Choroid plexus epithelial cell (primary cell): ENCODE data around the gene SPOCK1.

Experiments used
- DNase-seq: peaks from one replicate; pipeline ENCODE4 v3.0.0-alpha.2; 2010; ENCODE audit warnings: low read depth
- H3K4me3 ChIP-seq: 2 replicates; pipeline ENCODE4 v1.5.1; 2011; ENCODE audit warnings: low read depth, mild to moderate bottlenecking, control low read depth, low read length, moderate library complexity
- TF ChIP-seq, protein P1 (sequence below): conservative IDR thresholded peaks from 2 replicates; pipeline ENCODE4 v1.5.1; 2011; ENCODE audit warnings: low read depth, mild to moderate bottlenecking, control low read depth, inconsistent platforms, low read length, moderate library complexity

SPOCK1 gene

GRCh38 chr5:137402436-137403187, 96.5 kb downstream of the SPOCK1 start:
- TF ChIP-seq, protein P1, sequence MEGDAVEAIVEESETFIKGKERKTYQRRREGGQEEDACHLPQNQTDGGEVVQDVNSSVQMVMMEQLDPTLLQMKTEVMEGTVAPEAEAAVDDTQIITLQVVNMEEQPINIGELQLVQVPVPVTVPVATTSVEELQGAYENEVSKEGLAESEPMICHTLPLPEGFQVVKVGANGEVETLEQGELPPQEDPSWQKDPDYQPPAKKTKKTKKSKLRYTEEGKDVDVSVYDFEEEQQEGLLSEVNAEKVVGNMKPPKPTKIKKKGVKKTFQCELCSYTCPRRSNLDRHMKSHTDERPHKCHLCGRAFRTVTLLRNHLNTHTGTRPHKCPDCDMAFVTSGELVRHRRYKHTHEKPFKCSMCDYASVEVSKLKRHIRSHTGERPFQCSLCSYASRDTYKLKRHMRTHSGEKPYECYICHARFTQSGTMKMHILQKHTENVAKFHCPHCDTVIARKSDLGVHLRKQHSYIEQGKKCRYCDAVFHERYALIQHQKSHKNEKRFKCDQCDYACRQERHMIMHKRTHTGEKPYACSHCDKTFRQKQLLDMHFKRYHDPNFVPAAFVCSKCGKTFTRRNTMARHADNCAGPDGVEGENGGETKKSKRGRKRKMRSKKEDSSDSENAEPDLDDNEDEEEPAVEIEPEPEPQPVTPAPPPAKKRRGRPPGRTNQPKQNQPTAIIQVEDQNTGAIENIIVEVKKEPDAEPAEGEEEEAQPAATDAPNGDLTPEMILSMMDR: no peak
- H3K4me3 ChIP-seq: no peak overlapping the region
- DNase-seq: no peak

GRCh38 chr5:137401946-137402345, 97.2 kb downstream of the SPOCK1 start:
- no peak for DNase-seq
- no peak overlapping the region for H3K4me3 ChIP-seq
- TF ChIP-seq, protein P1: no peak

DNA sequence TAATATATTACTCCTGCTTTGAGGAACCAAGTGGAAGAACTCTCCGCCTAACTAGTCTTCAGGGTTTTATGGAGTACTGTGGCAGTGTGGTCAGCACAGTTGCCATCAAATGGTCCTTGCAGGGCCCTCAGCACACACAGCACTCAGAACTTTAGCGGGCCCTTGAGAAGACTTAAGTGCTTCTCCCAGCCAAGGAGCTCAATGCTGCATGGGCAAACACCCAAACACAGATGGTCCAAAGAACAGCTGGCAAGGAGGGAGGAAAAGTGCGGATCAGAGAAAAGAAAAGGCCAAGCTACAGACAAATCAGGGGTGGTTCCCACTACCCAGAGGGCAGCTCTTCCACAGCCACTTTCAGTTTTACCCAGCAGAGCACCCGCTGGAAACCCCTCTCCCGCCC, 98.6 kb downstream of the SPOCK1 start:
- TF ChIP-seq, protein P1: no peak
- H3K4me3 ChIP-seq: no peak overlapping the region
- DNase-seq: no peak

- no peak for DNase-seq
- TF ChIP-seq, protein P1: no peak
- H3K4me3 ChIP-seq: no peak overlapping the region
These were observed 99.2 kb downstream of the SPOCK1 start for GRCh38 chr5:137399911-137400310.

- no peak overlapping the region for H3K4me3 ChIP-seq
- TF ChIP-seq, protein P1: no peak
- no peak for DNase-seq
These were observed 100.4 kb downstream of the SPOCK1 start for GRCh38 chr5:137398751-137399150.

DNA sequence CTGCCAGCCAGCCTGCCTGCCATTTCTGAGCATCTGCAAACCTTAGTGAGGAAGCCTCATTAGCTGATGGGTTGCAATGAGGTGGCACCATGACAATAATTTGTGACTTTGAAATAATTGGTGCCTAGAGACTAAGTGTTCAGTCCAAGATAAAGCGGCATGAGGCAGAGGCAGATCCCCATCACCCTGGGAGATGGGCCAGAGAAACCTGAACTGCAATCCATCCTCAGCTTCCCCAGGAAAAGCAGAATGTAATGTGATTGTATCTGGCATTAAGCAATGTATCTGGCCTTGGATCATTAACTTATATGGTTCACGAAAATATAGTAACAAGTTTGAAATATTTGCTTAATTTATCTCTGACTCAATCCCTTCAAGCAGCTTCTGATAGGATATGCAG, 101.0 kb downstream of the SPOCK1 start:
- TF ChIP-seq, protein P1: no peak
- H3K4me3 ChIP-seq: no peak overlapping the region
- DNase-seq: no peak
